A673 (cell line): ENCODE measurements around the gene FOXP4. TPM values are rescaled to one million over a fixed set of nuclear protein-coding genes. Genes with fewer than 3 reads are reported as not detected.

Experiments used
- BruUV-seq: library from RNA; stranded (reverse); fragments of 400-500 nt; replicated peaks from 2 replicates; lab custom pipeline; 2021; lab: Mats Ljungman, UMichigan
- CTCF ChIA-PET: fragments of 300-600 bp; sonication (Branson Sonifier 250); formaldehyde crosslinking; loops from one replicate; lab custom pipeline; 2022; ENCODE audit warnings: antibody characterized with exemption; lab: Charles Lee
- POLR2A ChIA-PET: fragments of 300-600 bp; sonication (Branson Sonifier 250); formaldehyde crosslinking; loops from one replicate; lab custom pipeline; 2022; ENCODE audit warnings: antibody characterized with exemption; ENCODE audit not compliant: low non-redundant PET; lab: Charles Lee
- DNase-seq: peaks from one replicate; pipeline ENCODE4 v3.0.0-alpha.2; 2015; ENCODE audit warnings: low spot score
- H3K27ac ChIP-seq: fragments of 200-600 bp; sonication (generic); 2 replicates; pipeline ENCODE4 v1.5.1; 2016; ENCODE audit warnings: mixed run types, low read depth, mild to moderate bottlenecking, mixed read lengths, antibody characterized with exemption, low read length; ENCODE audit not compliant: poor library complexity, severe bottlenecking
- H3K27me3 ChIP-seq: fragments of 200-600 bp; sonication (generic); replicated peaks from 2 replicates; pipeline ENCODE4 v1.6.1; 2017; ENCODE audit warnings: mixed run types, low read depth, mild to moderate bottlenecking, mixed read lengths, antibody characterized with exemption, low read length; ENCODE audit not compliant: insufficient read depth, poor library complexity
- H3K36me3 ChIP-seq: fragments of 200-600 bp; sonication (generic); 2 replicates; pipeline ENCODE4 v1.6.1; 2016; ENCODE audit warnings: mixed run types, mild to moderate bottlenecking, mixed read lengths, antibody characterized with exemption, low read length; ENCODE audit not compliant: insufficient read depth, poor library complexity, severe bottlenecking
- H3K4me1 ChIP-seq: fragments of 200-600 bp; sonication (generic); 2 replicates; pipeline ENCODE4 v1.6.1; 2017; ENCODE audit warnings: mixed run types, mild to moderate bottlenecking, mixed read lengths, antibody characterized with exemption, low read length; ENCODE audit not compliant: insufficient read depth, poor library complexity, severe bottlenecking
- H3K4me3 ChIP-seq: fragments of 200-600 bp; sonication (generic); 2 replicates; pipeline ENCODE4 v1.5.1; 2016; ENCODE audit warnings: low read depth, mixed run types, mild to moderate bottlenecking, mixed read lengths, low read length; ENCODE audit not compliant: poor library complexity, severe bottlenecking
- H3K9me3 ChIP-seq: fragments of 200-600 bp; sonication (generic); 2 replicates; pipeline ENCODE4 v1.6.1; 2016; ENCODE audit warnings: mixed run types, low read depth, mild to moderate bottlenecking, mixed read lengths, antibody characterized with exemption, low read length; ENCODE audit not compliant: poor library complexity, severe bottlenecking
- CTCF ChIP-seq: fragments of 300-800, 200-600 bp; sonication (generic); conservative IDR thresholded peaks from 2 replicates; pipeline ENCODE4 v1.5.1; 2017; ENCODE audit warnings: low read depth, mild to moderate bottlenecking, antibody characterized with exemption, low read length, moderate library complexity, mixed read lengths
- EZH2 ChIP-seq: fragments of 200-600 bp; sonication (generic); IDR thresholded peaks from 2 replicates; pipeline ENCODE4 v1.6.1; 2017; ENCODE audit warnings: borderline replicate concordance, low read depth, mild to moderate bottlenecking, mixed read lengths, antibody characterized with exemption, low read length; ENCODE audit not compliant: poor library complexity, severe bottlenecking
- intact Hi-C: fragments of 100-400 bp; cut with micrococcal nuclease; formaldehyde crosslinking; loops from one replicate; pipeline ENCODE4 v1.10.0; 2022; ENCODE audit not compliant: unreplicated experiment
- total RNA-seq: library from RNA; stranded (reverse); gene quantifications from 2 replicates; pipeline ENCODE4 v1.2.3, GENCODE V29; 2021

The FOXP4 gene
- total RNA-seq, 1 experiment from 2014 or later, result 53.9 TPM

DNA sequence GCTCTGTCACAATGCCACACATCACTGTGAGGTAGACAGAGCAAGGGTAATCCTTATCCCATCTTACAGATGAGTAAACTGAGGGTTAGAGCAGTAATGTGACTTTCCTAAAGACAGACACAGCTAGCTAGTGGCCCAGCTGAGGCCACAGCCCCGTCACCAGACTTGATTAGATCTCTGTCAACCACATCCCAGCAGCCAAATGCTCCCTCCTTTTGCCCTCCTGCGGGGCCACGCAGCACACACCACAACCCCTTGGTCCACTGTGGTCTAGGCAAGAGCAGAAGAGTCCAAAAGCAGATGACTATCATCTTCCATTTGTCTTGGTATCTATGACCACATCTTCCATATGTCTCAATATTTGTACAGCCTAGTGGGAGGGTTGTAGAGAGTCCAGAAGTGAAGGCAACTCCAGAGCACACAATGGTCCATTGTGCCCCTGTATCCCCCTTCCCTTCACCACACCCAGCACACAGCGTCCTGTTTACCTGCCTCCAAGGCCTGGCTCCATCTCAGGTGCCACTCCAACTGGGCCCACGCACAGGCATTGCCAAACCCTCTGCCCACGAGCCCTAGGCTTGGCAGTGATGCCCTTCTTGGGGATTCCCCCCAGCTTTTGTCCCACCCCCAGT is 47.1 kb upstream of the FOXP4 start:
- no TSS peak for BruUV-seq
- Histone ChIP-seq H3K36me3 (no peaks in the 10 kb centered on the region), H3K9me3 (no peaks in the 10 kb centered on the region), H3K4me1 (peaks cover 17% of the 10 kb centered on the region), H3K27ac (no peak overlapping the region), H3K4me3 (no peak overlapping the region), H3K27me3 (no peaks in the 10 kb centered on the region)
- TF ChIP-seq EZH2 (no peak), CTCF (no peak)
- ChIA-PET CTCF (no interaction called here), POLR2A (no interaction called here)
- DNase-seq, result no peak
- intact Hi-C loops, result no loop called here

GRCh38 chr6:41500561-41500960 is 45.6 kb upstream of the FOXP4 start:
- TF ChIP-seq CTCF (no peak), EZH2 (no peak)
- Histone ChIP-seq H3K27ac (no peak overlapping the region), H3K27me3 (no peaks in the 10 kb centered on the region), H3K4me3 (no peak overlapping the region), H3K36me3 (no peaks in the 10 kb centered on the region), H3K9me3 (no peaks in the 10 kb centered on the region), H3K4me1 (peaks cover 24% of the 10 kb centered on the region)
- no peak for DNase-seq
- intact Hi-C loops, result no loop called here
- no TSS peak for BruUV-seq
- ChIA-PET CTCF (interaction anchor here (0.7 kb wide), 1 partner anchor 73 kb away, joined by 4 read pairs; no protein-coding TSS in a partner anchor), POLR2A (no interaction called here)

DNA sequence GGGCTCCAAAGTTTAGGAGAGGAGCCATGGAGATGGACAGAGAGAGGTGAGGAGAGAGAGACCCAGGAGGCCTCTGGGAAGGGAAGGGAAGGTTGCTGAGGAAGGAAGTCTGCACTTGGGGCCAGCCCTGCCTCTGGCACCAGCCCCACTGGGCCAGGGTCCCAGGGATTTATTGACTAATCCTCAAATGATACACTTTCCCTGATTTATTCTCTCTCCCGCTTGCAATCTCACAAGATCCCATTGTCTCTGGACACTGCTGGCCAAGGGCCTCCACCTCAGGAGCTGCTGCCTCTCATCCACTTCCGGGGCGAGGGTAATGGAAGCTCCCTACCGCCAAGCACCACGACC is 43.6 kb upstream of the FOXP4 start:
- no TSS peak for BruUV-seq
- Histone ChIP-seq H3K9me3 (no peaks in the 10 kb centered on the region), H3K4me3 (no peak overlapping the region), H3K36me3 (no peaks in the 10 kb centered on the region), H3K27me3 (no peaks in the 10 kb centered on the region), H3K27ac (no peak overlapping the region), H3K4me1 (peaks cover 24% of the 10 kb centered on the region)
- ChIA-PET CTCF (no interaction called here), POLR2A (no interaction called here)
- TF ChIP-seq CTCF (no peak), EZH2 (no peak)
- intact Hi-C loops, result no loop called here
- DNase-seq, result no peak
